ENCODE measurements around the gene ATP9A. TPM values are rescaled to one million over a fixed set of nuclear protein-coding genes. Genes with fewer than 3 reads are reported as not detected.

ATP9A gene
- polyA plus RNA-seq, 1 donor (not counting 4 experiments of a cell fraction or from before 2014, with no cell fraction given), result 5.8 TPM

DNA sequence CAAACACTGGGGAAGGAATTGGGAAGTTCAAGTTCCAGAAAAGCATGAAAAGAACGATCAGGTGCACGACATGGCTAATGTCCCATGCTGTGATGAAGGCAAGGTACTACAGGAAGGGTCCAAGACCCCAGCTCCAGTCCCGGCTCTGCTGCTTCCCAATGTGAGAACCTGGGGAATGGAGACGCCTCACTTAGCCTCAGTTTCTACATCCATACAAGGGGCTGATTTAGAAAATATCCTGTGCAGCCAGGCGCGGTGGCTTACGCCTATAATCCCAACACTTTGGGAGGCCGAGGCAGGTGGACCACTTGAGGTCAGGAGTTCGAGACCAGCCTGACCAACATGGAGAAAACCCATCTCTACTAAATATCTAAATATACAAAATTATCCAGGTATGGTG lies 144.9 kb downstream of the ATP9A start:
- no peak overlapping the region for H3K4me2 ChIP-seq (ENCODE audit: control insufficient read depth, extremely low read depth, insufficient read depth, low read depth, low read length)
- no peaks in the 10 kb centered on the region for H3K9me3 ChIP-seq (ENCODE audit: control insufficient read depth, low read depth, low read length)
- H3K9ac ChIP-seq (ENCODE audit: control insufficient read depth, extremely low read depth, insufficient read depth, low read length), result no peak overlapping the region
- dilution Hi-C loops (cut with MboI; ENCODE audit: extremely low pct_ligation_motif_present, low sequenced_read_pairs), result no loop called here
- H2AFZ ChIP-seq (ENCODE audit: control insufficient read depth, low read length), result no peak overlapping the region
- no peaks in the 10 kb centered on the region for H3K9me1 ChIP-seq (ENCODE audit: control insufficient read depth, extremely low read depth, insufficient read depth, low read length)
- DNase-seq (ENCODE audit: low read depth, low spot score), result no peak
- H3K36me3 ChIP-seq (ENCODE audit: control insufficient read depth in 2 of 2, extremely low read depth in 1 of 2, insufficient read depth in 2 of 2, low read length in 2 of 2), result peaks cover 0 to 2% of the 10 kb centered on the region in 2 experiments
- H4K20me1 ChIP-seq (ENCODE audit: control insufficient read depth, extremely low read depth, insufficient read depth, low read length), result no peaks in the 10 kb centered on the region
- H3K79me2 ChIP-seq (ENCODE audit: control insufficient read depth, insufficient read depth, low read length), result no peaks in the 10 kb centered on the region
- no peak overlapping the region for H3K27ac ChIP-seq (ENCODE audit: control insufficient read depth, insufficient read depth, low read length)
- no peak for FAIRE-seq
- no peak for TF ChIP-seq EZH2 (IDR thresholded peaks at IDR 0.05; ENCODE audit: low read length)
- TF ChIP-seq, protein P1, sequence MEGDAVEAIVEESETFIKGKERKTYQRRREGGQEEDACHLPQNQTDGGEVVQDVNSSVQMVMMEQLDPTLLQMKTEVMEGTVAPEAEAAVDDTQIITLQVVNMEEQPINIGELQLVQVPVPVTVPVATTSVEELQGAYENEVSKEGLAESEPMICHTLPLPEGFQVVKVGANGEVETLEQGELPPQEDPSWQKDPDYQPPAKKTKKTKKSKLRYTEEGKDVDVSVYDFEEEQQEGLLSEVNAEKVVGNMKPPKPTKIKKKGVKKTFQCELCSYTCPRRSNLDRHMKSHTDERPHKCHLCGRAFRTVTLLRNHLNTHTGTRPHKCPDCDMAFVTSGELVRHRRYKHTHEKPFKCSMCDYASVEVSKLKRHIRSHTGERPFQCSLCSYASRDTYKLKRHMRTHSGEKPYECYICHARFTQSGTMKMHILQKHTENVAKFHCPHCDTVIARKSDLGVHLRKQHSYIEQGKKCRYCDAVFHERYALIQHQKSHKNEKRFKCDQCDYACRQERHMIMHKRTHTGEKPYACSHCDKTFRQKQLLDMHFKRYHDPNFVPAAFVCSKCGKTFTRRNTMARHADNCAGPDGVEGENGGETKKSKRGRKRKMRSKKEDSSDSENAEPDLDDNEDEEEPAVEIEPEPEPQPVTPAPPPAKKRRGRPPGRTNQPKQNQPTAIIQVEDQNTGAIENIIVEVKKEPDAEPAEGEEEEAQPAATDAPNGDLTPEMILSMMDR (optimal IDR thresholded peaks at IDR 0.05 in 1 of 3, IDR thresholded peaks at IDR 0.05 in 1 of 3, conservative IDR thresholded peaks at IDR 0.05 in 1 of 3; ENCODE audit: extremely low read depth in 1 of 3, insufficient read depth in 2 of 3, low read length in 3 of 3), result no peak
- H3K4me1 ChIP-seq (ENCODE audit: control insufficient read depth, extremely low read depth, insufficient read depth, low read length), result no peaks in the 10 kb centered on the region
- no peaks in the 10 kb centered on the region for H3K27me3 ChIP-seq (ENCODE audit: control insufficient read depth, extremely low read depth, insufficient read depth, low read length)
- no peak overlapping the region for H3K4me3 ChIP-seq (ENCODE audit: control insufficient read depth in 2 of 3, extremely low read depth in 1 of 3, insufficient read depth in 2 of 3, low read depth in 1 of 3, low read length in 3 of 3)

DNA sequence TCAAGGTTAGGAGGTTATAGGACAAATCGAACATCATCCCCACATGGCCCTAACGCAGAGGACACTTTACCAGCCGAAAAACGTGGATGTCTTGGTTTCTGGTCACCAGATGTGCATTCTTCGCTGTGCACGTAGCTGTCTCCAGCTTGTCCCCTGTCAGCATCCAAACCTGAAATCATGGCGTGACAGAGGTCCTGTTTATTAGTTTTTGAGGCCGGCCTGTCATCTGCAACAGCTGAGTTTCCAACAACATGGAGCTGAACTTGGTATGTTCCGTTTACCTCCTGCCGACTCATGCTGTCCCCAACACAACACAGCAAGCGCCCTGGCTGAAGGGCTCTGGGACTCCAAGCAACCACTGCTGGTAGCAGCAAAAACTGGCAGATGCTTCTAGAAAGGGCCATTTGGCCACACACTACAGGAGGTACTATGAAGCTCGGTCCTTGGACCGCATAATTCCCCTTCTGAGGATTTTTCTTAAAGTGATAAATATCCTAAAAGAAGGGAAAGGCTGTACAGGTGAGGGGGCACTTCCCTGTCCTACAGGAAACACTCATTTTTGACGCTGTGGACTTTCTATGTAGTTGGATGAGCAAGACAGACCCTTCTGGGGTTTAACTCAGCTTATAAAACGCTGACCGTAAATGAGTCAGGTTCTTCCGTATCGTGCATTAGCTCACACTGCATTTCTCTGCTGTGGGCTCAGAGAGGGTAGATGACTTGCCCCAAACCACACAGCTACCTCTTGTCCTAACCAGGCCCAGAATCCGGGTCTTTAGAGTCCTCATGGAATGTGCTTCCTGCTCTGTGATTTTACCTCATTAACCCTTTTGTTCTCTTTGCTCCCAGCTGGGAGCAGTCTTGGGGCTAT lies 146.0 kb downstream of the ATP9A start:
- H3K27ac ChIP-seq (ENCODE audit: control insufficient read depth, insufficient read depth, low read length), result no peak overlapping the region
- no peaks in the 10 kb centered on the region for H3K9me3 ChIP-seq (ENCODE audit: control insufficient read depth, low read depth, low read length)
- H2AFZ ChIP-seq (ENCODE audit: control insufficient read depth, low read length), result no peak overlapping the region
- dilution Hi-C loops (cut with MboI; ENCODE audit: extremely low pct_ligation_motif_present, low sequenced_read_pairs), result no loop called here
- H3K9ac ChIP-seq (ENCODE audit: control insufficient read depth, extremely low read depth, insufficient read depth, low read length), result no peak overlapping the region
- H3K36me3 ChIP-seq (ENCODE audit: control insufficient read depth in 2 of 2, extremely low read depth in 1 of 2, insufficient read depth in 2 of 2, low read length in 2 of 2), result peaks cover 0 to 4% of the 10 kb centered on the region in 2 experiments
- no peaks in the 10 kb centered on the region for H3K9me1 ChIP-seq (ENCODE audit: control insufficient read depth, extremely low read depth, insufficient read depth, low read length)
- H3K4me3 ChIP-seq (ENCODE audit: control insufficient read depth in 2 of 3, extremely low read depth in 1 of 3, insufficient read depth in 2 of 3, low read depth in 1 of 3, low read length in 3 of 3), result no peak overlapping the region
- H4K20me1 ChIP-seq (ENCODE audit: control insufficient read depth, extremely low read depth, insufficient read depth, low read length), result no peaks in the 10 kb centered on the region
- no peak overlapping the region for H3K4me2 ChIP-seq (ENCODE audit: control insufficient read depth, extremely low read depth, insufficient read depth, low read depth, low read length)
- TF ChIP-seq EZH2 (IDR thresholded peaks at IDR 0.05; ENCODE audit: low read length), result no peak
- TF ChIP-seq, protein P1 (optimal IDR thresholded peaks at IDR 0.05 in 1 of 3, IDR thresholded peaks at IDR 0.05 in 1 of 3, conservative IDR thresholded peaks at IDR 0.05 in 1 of 3; ENCODE audit: extremely low read depth in 1 of 3, insufficient read depth in 2 of 3, low read length in 3 of 3), result no peak
- FAIRE-seq (no peak), DNase-seq (ENCODE audit: low read depth, low spot score) (no peak)
- no peaks in the 10 kb centered on the region for H3K27me3 ChIP-seq (ENCODE audit: control insufficient read depth, extremely low read depth, insufficient read depth, low read length)
- H3K79me2 ChIP-seq (ENCODE audit: control insufficient read depth, insufficient read depth, low read length), result no peaks in the 10 kb centered on the region
- no peaks in the 10 kb centered on the region for H3K4me1 ChIP-seq (ENCODE audit: control insufficient read depth, extremely low read depth, insufficient read depth, low read length)
